Measurements from ENCODE around the gene PHACTR3.

The PHACTR3 gene

GRCh38 chr20:59831916-59832270 lies 227.6 kb downstream of the PHACTR3 start:
- no peak for TF ChIP-seq CTCF (IDR thresholded peaks at IDR 0.05)

- no peak for TF ChIP-seq CTCF (IDR thresholded peaks at IDR 0.05)
Observed at GRCh38 chr20:59832406-59833363, 228.3 kb downstream of the PHACTR3 start.

- TF ChIP-seq CTCF (IDR thresholded peaks at IDR 0.05): no peak
Observed at GRCh38 chr20:59835057-59835447, 230.7 kb downstream of the PHACTR3 start.

GRCh38 chr20:59835448-59836395 lies 231.4 kb downstream of the PHACTR3 start:
- no peak for TF ChIP-seq CTCF (IDR thresholded peaks at IDR 0.05)

GRCh38 chr20:59836767-59837166 lies 232.4 kb downstream of the PHACTR3 start:
- TF ChIP-seq CTCF (IDR thresholded peaks at IDR 0.05): no peak

- no peak for TF ChIP-seq CTCF (IDR thresholded peaks at IDR 0.05)
Observed at GRCh38 chr20:59837623-59838394, 233.5 kb downstream of the PHACTR3 start.

GRCh38 chr20:59839400-59839799 lies 235.1 kb downstream of the PHACTR3 start:
- no peak for TF ChIP-seq CTCF (IDR thresholded peaks at IDR 0.05)

Data from LNCAP (cell line).